ENCODE results near the gene MAP3K12. TPM values are rescaled to one million over a fixed set of nuclear protein-coding genes. Genes with fewer than 3 reads are reported as not detected.

Gene MAP3K12
- total and polyA plus RNA-seq, 2 of the 13 experiments (the other 11 are each of a cell fraction or from before 2014, with no cell fraction given) = 0.20 to 1.1 TPM

DNA sequence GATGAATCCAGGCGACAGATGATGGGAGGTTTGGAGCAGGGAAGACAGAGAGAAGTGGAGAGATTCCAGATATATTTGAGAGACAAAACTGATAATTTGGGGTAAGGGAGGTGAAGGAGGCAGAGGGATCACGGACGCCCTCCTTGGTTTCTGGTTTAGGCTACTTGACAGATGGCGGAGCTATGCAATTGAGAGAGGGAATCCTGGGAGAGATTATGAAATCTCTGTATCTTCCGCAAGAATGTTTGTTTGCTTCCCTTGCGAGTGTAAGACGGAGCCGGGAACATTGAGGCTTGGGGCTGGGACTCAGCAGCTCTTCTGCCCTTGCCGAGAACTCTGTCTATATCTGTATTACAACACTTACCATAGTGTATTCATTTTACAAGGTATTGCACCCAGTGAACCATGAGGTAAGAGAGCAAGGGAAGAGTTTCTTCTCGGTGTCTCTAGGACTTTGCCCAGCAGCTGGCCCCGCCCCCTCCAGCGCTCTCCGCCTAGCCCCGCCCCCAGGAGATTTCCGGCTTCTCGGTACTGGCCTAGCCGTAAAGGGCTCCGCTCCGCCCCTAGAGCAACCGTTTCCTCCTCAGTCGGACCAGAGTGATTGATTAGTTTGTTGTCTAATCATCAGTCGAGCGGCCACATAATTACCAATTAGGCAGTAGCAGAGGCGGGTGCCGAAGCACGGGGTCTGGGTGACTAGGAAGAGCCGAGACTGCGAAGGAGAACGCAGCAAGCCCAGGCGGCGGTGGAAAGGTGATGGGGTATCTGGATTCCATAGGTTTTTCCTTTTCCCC is 58.0 kb downstream of the MAP3K12 start, which contains the start of gene PRR13 (continued):
- TF ChIP-seq ZNF432 (CRISPR knock-in tag; IDR thresholded peaks at IDR 0.05; ENCODE audit: borderline replicate concordance) (no peak), BRD4 (CRISPR knock-in tag; IDR thresholded peaks at IDR 0.05) (no peak), SP140L (CRISPR knock-in tag; IDR thresholded peaks at IDR 0.05; ENCODE audit: borderline replicate concordance) (no peak), TRIM24 (CRISPR knock-in tag; IDR thresholded peaks at IDR 0.05) (no peak), MTA3 (CRISPR knock-in tag; IDR thresholded peaks at IDR 0.05) (no peak), SALL1 (CRISPR knock-in tag; IDR thresholded peaks at IDR 0.05) (peak; percentile 48), PITX1 (CRISPR knock-in tag; IDR thresholded peaks at IDR 0.05) (no peak), TAF1 (CRISPR knock-in tag; IDR thresholded peaks at IDR 0.05) (peak; percentile 79)
- TF ChIP-seq, protein P1, sequence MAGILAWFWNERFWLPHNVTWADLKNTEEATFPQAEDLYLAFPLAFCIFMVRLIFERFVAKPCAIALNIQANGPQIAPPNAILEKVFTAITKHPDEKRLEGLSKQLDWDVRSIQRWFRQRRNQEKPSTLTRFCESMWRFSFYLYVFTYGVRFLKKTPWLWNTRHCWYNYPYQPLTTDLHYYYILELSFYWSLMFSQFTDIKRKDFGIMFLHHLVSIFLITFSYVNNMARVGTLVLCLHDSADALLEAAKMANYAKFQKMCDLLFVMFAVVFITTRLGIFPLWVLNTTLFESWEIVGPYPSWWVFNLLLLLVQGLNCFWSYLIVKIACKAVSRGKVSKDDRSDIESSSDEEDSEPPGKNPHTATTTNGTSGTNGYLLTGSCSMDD (CRISPR knock-in tag; IDR thresholded peaks at IDR 0.05) = no peak
- TF ChIP-seq, protein P2, sequence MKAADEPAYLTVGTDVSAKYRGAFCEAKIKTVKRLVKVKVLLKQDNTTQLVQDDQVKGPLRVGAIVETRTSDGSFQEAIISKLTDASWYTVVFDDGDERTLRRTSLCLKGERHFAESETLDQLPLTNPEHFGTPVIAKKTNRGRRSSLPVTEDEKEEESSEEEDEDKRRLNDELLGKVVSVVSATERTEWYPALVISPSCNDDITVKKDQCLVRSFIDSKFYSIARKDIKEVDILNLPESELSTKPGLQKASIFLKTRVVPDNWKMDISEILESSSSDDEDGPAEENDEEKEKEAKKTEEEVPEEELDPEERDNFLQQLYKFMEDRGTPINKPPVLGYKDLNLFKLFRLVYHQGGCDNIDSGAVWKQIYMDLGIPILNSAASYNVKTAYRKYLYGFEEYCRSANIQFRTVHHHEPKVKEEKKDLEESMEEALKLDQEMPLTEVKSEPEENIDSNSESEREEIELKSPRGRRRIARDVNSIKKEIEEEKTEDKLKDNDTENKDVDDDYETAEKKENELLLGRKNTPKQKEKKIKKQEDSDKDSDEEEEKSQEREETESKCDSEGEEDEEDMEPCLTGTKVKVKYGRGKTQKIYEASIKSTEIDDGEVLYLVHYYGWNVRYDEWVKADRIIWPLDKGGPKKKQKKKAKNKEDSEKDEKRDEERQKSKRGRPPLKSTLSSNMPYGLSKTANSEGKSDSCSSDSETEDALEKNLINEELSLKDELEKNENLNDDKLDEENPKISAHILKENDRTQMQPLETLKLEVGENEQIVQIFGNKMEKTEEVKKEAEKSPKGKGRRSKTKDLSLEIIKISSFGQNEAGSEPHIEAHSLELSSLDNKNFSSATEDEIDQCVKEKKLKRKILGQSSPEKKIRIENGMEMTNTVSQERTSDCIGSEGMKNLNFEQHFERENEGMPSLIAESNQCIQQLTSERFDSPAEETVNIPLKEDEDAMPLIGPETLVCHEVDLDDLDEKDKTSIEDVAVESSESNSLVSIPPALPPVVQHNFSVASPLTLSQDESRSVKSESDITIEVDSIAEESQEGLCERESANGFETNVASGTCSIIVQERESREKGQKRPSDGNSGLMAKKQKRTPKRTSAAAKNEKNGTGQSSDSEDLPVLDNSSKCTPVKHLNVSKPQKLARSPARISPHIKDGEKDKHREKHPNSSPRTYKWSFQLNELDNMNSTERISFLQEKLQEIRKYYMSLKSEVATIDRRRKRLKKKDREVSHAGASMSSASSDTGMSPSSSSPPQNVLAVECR (CRISPR knock-in tag; IDR thresholded peaks at IDR 0.05; ENCODE audit: borderline replicate concordance) = peak; percentile 60; the same call in 1 of the 2 replicates
- TF ChIP-seq, protein P3, sequence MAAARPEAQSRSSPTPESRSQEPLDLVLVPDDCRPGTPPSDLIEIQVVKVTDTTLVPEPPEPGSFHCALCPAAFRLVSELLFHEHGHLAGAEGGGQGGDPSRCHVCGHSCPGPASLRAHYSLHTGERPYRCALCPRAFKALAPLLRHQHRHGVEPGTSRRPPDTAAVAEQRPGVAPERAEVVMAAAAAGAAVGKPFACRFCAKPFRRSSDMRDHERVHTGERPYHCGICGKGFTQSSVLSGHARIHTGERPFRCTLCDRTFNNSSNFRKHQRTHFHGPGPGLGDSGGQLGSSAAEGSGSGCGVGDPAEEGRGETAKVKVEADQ (CRISPR knock-in tag; IDR thresholded peaks at IDR 0.05; ENCODE audit: borderline replicate concordance) = no peak
- TF ChIP-seq, protein P4, sequence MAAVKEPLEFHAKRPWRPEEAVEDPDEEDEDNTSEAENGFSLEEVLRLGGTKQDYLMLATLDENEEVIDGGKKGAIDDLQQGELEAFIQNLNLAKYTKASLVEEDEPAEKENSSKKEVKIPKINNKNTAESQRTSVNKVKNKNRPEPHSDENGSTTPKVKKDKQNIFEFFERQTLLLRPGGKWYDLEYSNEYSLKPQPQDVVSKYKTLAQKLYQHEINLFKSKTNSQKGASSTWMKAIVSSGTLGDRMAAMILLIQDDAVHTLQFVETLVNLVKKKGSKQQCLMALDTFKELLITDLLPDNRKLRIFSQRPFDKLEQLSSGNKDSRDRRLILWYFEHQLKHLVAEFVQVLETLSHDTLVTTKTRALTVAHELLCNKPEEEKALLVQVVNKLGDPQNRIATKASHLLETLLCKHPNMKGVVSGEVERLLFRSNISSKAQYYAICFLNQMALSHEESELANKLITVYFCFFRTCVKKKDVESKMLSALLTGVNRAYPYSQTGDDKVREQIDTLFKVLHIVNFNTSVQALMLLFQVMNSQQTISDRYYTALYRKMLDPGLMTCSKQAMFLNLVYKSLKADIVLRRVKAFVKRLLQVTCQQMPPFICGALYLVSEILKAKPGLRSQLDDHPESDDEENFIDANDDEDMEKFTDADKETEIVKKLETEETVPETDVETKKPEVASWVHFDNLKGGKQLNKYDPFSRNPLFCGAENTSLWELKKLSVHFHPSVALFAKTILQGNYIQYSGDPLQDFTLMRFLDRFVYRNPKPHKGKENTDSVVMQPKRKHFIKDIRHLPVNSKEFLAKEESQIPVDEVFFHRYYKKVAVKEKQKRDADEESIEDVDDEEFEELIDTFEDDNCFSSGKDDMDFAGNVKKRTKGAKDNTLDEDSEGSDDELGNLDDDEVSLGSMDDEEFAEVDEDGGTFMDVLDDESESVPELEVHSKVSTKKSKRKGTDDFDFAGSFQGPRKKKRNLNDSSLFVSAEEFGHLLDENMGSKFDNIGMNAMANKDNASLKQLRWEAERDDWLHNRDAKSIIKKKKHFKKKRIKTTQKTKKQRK (IDR thresholded peaks at IDR 0.05; ENCODE audit: low read length) = no peak
- TF ChIP-seq, protein P5, sequence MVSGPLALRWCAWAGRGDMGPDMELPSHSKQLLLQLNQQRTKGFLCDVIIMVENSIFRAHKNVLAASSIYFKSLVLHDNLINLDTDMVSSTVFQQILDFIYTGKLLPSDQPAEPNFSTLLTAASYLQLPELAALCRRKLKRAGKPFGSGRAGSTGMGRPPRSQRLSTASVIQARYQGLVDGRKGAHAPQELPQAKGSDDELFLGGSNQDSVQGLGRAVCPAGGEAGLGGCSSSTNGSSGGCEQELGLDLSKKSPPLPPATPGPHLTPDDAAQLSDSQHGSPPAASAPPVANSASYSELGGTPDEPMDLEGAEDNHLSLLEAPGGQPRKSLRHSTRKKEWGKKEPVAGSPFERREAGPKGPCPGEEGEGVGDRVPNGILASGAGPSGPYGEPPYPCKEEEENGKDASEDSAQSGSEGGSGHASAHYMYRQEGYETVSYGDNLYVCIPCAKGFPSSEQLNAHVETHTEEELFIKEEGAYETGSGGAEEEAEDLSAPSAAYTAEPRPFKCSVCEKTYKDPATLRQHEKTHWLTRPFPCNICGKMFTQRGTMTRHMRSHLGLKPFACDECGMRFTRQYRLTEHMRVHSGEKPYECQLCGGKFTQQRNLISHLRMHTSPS (CRISPR knock-in tag; IDR thresholded peaks at IDR 0.05; ENCODE audit: low read depth) = no peak
- TF ChIP-seq, protein P6, sequence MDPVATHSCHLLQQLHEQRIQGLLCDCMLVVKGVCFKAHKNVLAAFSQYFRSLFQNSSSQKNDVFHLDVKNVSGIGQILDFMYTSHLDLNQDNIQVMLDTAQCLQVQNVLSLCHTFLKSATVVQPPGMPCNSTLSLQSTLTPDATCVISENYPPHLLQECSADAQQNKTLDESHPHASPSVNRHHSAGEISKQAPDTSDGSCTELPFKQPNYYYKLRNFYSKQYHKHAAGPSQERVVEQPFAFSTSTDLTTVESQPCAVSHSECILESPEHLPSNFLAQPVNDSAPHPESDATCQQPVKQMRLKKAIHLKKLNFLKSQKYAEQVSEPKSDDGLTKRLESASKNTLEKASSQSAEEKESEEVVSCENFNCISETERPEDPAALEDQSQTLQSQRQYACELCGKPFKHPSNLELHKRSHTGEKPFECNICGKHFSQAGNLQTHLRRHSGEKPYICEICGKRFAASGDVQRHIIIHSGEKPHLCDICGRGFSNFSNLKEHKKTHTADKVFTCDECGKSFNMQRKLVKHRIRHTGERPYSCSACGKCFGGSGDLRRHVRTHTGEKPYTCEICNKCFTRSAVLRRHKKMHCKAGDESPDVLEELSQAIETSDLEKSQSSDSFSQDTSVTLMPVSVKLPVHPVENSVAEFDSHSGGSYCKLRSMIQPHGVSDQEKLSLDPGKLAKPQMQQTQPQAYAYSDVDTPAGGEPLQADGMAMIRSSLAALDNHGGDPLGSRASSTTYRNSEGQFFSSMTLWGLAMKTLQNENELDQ (CRISPR knock-in tag; IDR thresholded peaks at IDR 0.05; ENCODE audit: borderline replicate concordance) = no peak

All from HepG2 (cell line).